K562 (cell line): Measurements from ENCODE around the gene EGFR. TPM values are rescaled to one million over a fixed set of nuclear protein-coding genes. Genes with fewer than 3 reads are reported as not detected.

Experiments
- ATAC-seq: fragments of 200-7000 bp; cut with Tn5 transposase; 3 replicates; pipeline ENCODE4 v1.9.1; 2020; ENCODE audit warnings: moderate library complexity
- BruUV-seq: library from RNA; stranded (reverse); fragments of 400-500 nt; replicated peaks from 2 replicates; lab custom pipeline; 2021; lab: Mats Ljungman, UMichigan
- CTCF ChIA-PET: fragments of 300-600 bp; formaldehyde crosslinking; extraction: SDS; loops from one replicate; lab custom pipeline; 2021; ENCODE audit warnings: low intra/inter-chr PET ratio; lab: Yijun Ruan, JAX
- POLR2A ChIA-PET: fragments of 300-600, 350-650 bp; sonication (Branson Sonifier 250); formaldehyde crosslinking; extraction: SDS; loops from one replicate; lab custom pipeline; 2021; ENCODE audit warnings: antibody characterized with exemption, inconsistent platforms; lab: Yijun Ruan, JAX
- DNase-seq, 4 experiments: peaks; one replicate each; pipeline versions ENCODE4 v3.0.0 to v3.0.0-alpha.2; 2011 to 2018; ENCODE audit warnings: low spot score in 3 of 4, mixed read lengths in 3 of 4; ENCODE audit errors: extremely low read depth in 1 of 4
- FAIRE-seq: peaks from 2 replicates; lab custom pipeline; 2011; peaks lifted over from hg19 to GRCh38; lab: Jason Lieb, UNC
- H2AFZ ChIP-seq: 2 replicates; pipeline ENCODE4 v1.6.0; 2011; ENCODE audit warnings: low read depth, low read length, control low read depth, inconsistent platforms
- H3K27ac ChIP-seq: fragments of 200-600 bp; 3 replicates; pipeline ENCODE4 v1.8.0; 2011; ENCODE audit warnings: low read depth, mild to moderate bottlenecking, control low read depth, inconsistent platforms, low read length, moderate library complexity, mixed read lengths; ENCODE audit errors: extremely low read depth
- H3K27me3 ChIP-seq, 2 experiments: fragments of 300-600 bp in 1 of 2; 2 replicates in 1 of 2; 3 replicates in 1 of 2; pipeline versions ENCODE4 v1.6.0 to v1.8.0; 2011; ENCODE audit warnings: inconsistent platforms in 2 of 2, low read length in 2 of 2, mild to moderate bottlenecking in 1 of 2, mixed read lengths in 1 of 2, moderate library complexity in 1 of 2; ENCODE audit not compliant: control insufficient read depth in 2 of 2, insufficient read depth in 2 of 2
- H3K36me3 ChIP-seq: fragments of 300-600 bp; 3 replicates; pipeline ENCODE4 v1.8.0; 2011; ENCODE audit warnings: mild to moderate bottlenecking, low read length, inconsistent platforms; ENCODE audit not compliant: control insufficient read depth, insufficient read depth
- H3K4me1 ChIP-seq, 2 experiments: fragments of 200-600 bp in 1 of 2; replicated peaks in 1 of 2; 2 replicates in 1 of 2; 3 replicates in 1 of 2; pipeline versions ENCODE4 v1.5.1 to v1.8.0; 2011; ENCODE audit warnings: inconsistent platforms in 2 of 2, low read length in 2 of 2, mild to moderate bottlenecking in 1 of 2, mixed read lengths in 1 of 2, moderate library complexity in 1 of 2; ENCODE audit not compliant: control insufficient read depth in 2 of 2, insufficient read depth in 2 of 2
- H3K4me2 ChIP-seq: 2 replicates; pipeline ENCODE4 v1.6.1; 2011; ENCODE audit warnings: low read length, control low read depth, inconsistent platforms, mixed read lengths; ENCODE audit not compliant: insufficient read depth
- H3K4me3 ChIP-seq: fragments of 200-600 bp; sonication (generic), shearing (Covaris generic); 2 replicates; pipeline ENCODE4 v1.5.1; 2016; ENCODE audit warnings: control low read depth, inconsistent platforms
- H3K79me2 ChIP-seq: fragments of 200-600 bp; 3 replicates; pipeline ENCODE4 v1.8.0; 2011; ENCODE audit warnings: low read length, inconsistent platforms; ENCODE audit not compliant: control insufficient read depth, insufficient read depth
- H3K9ac ChIP-seq, 2 experiments: 2 replicates each; pipeline versions ENCODE4 v1.6.0 to v1.6.1; 2011; ENCODE audit warnings: low read depth in 2 of 2, low read length in 2 of 2, control low read depth in 1 of 2, inconsistent platforms in 1 of 2, mild to moderate bottlenecking in 1 of 2, mixed read lengths in 1 of 2; ENCODE audit not compliant: insufficient read depth in 1 of 2
- H3K9me1 ChIP-seq: one replicate; pipeline ENCODE4 v1.6.0; 2011; ENCODE audit warnings: inconsistent platforms, mild to moderate bottlenecking, low read length, moderate library complexity; ENCODE audit not compliant: control insufficient read depth, insufficient read depth
- H3K9me3 ChIP-seq: replicated peaks from 2 replicates; pipeline ENCODE4 v1.5.1; 2011; ENCODE audit warnings: low read depth, low read length, inconsistent platforms; ENCODE audit not compliant: control insufficient read depth, insufficient read depth
- H4K20me1 ChIP-seq: replicated peaks from 2 replicates; pipeline ENCODE4 v1.6.1; 2011; ENCODE audit warnings: low read length, inconsistent platforms, mixed read lengths; ENCODE audit not compliant: control insufficient read depth, insufficient read depth
- ARHGAP35 ChIP-seq: fragments of 450-650 bp; IDR thresholded peaks from 2 replicates; pipeline ENCODE4 v1.6.1; 2018; ENCODE audit not compliant: partially characterized antibody
- HNRNPLL ChIP-seq: fragments of 200-400 bp; formaldehyde crosslinking; IDR thresholded peaks from 2 replicates; pipeline ENCODE4 v1.6.1; 2017; ENCODE audit warnings: low read length, low read depth, mild to moderate bottlenecking; ENCODE audit not compliant: poor library complexity, severe bottlenecking
- MYNN ChIP-seq, 2 experiments: sonication (generic); formaldehyde crosslinking in 1 of 2; IDR thresholded peaks; 2 replicates each; pipeline versions ENCODE4 v1.5.0 to v1.6.1; 2016 to 2020; ENCODE audit warnings: antibody characterized with exemption in 1 of 2, missing genetic modification reagents in 1 of 2
- PTTG1 ChIP-seq: fragments of 450-650 bp; IDR thresholded peaks from 2 replicates; pipeline ENCODE4 v1.6.1; 2016; ENCODE audit warnings: low read depth, mild to moderate bottlenecking, missing genetic modification characterization, missing compliant biosample characterization
- ZEB2 ChIP-seq: fragments of 450-650 bp; IDR thresholded peaks from 2 replicates; pipeline ENCODE4 v1.6.1; 2016
- WGBS: fragments of 100-300 bp; shearing (Covaris generic); methylation state at CpG from one replicate; pipeline ENCODE4 v1.1.6; 2016; ENCODE audit warnings: low coverage, mixed read lengths; ENCODE audit not compliant: insufficient coverage; ENCODE audit errors: missing lambda C conversion rate; 5-methylcytosine and 5-hydroxymethylcytosine counted together
- in situ Hi-C: fragments of 300-500 bp; cut with MboI; formaldehyde crosslinking; loops from 4 replicates; pipeline ENCODE4 v1.15.0; 2018; ENCODE audit warnings: inconsistent platforms, mixed read lengths
- intact Hi-C: fragments of 100-400 bp; cut with micrococcal nuclease; formaldehyde crosslinking; loops from 2 replicates; pipeline ENCODE4 v1.14.2; 2022
- polyA plus RNA-seq, 8 experiments: library from polyadenylated mRNA; depleted of rRNA in 4 of 8; stranded (reverse) in 5 of 8; unstranded in 3 of 8; fragments of >200 nt; fragmentation: Nextera tagmentation in 2 of 8; fragmentation: Illumina TruSeq in 1 of 8; extraction: Ambion mirVana in 2 of 8; extraction: Trizol in 1 of 8; gene quantifications; 2 replicates each; pipeline versions ENCODE4 v1.2.1 to v1.2.3, GENCODE V29; 2011 to 2014; ENCODE audit warnings: inconsistent platforms in 1 of 8, missing spikeins in 1 of 8
- total RNA-seq, 7 experiments: library from RNA; depleted of rRNA in 6 of 7; stranded (reverse); fragments of >200 nt in 6 of 7; fragmentation: Illumina TruSeq in 2 of 7; extraction: Trizol in 2 of 7; gene quantifications; 2 replicates each; pipeline versions ENCODE4 v1.2.1 to v1.2.3, GENCODE V29; 2011 to 2021; ENCODE audit warnings: low replicate concordance in 1 of 7
- TF ChIP-seq, protein P1 (sequence below), 2 experiments: fragments of 450-650 bp in 1 of 2; sonication (generic) in 1 of 2; formaldehyde crosslinking; conservative IDR thresholded peaks; 2 replicates each; pipeline versions ENCODE4 v1.4.0 to v1.8.1; 2020 to 2022; ENCODE audit warnings: mild to moderate bottlenecking in 1 of 2, missing genetic modification reagents in 1 of 2

The EGFR gene
- total and polyA plus RNA-seq, 9 of the 15 experiments (the other 6 are each of a cell fraction or from before 2014, with no cell fraction given): 0.13 TPM; not detected in 8

DNA sequence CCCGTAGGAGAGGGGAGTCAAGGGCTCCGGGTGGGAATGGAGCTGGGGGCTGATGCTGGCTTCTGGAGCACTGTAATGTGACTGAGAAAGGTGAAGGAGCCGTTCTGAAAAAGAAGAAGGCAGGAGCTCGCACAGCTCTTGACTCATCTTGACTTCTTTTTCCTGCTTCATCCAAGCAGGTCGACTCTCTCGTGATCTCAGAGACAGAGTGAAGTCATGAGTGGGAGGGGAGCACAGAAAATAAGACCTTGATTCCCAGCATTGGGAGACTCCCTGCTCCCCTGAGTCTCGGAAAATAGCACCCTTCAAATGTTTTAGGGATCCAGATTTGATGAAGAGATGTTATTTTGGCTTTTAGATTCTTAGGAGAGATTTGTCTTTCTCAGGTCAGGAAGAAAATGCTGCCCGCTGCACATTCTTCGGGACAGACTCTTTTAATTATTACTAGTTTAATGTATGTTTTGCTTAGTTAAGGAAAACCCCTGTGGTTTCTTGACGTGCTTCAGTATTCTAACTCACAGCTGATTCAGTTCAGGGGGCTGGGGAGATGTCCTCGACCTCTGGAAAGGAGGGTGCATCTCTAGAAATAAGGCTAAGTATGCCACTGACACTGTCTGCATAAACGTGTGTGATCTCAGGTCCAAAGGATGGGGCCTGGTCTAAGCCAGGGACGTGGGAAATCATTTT lies 34.1 kb downstream of the EGFR start:
- Histone ChIP-seq H3K4me3 (no peak overlapping the region), H3K9me3 (no peaks in the 10 kb centered on the region), H3K36me3 (no peaks in the 10 kb centered on the region), H3K79me2 (no peaks in the 10 kb centered on the region), H2AFZ (no peak overlapping the region), H3K9me1 (no peaks in the 10 kb centered on the region), H3K4me2 (no peak overlapping the region), H3K4me1 (no peaks in the 10 kb centered on the region), H4K20me1 (peaks cover 3% of the 10 kb centered on the region; the same call in 1 of the 2 replicates), H3K27me3 (peaks cover 13 to 43% of the 10 kb centered on the region in 2 experiments; a peak in 3 of 5 replicates), H3K9ac (no peak overlapping the region), H3K27ac (no peak overlapping the region)
- TF ChIP-seq ARHGAP35 (no peak), HNRNPLL (no peak), PTTG1 (no peak), ZEB2 (no peak), MYNN (IDR thresholded peaks at IDR 0.05) (no peak), MYNN (CRISPR knock-in tag; IDR thresholded peaks at IDR 0.05) (no peak)
- TF ChIP-seq, protein P1, sequence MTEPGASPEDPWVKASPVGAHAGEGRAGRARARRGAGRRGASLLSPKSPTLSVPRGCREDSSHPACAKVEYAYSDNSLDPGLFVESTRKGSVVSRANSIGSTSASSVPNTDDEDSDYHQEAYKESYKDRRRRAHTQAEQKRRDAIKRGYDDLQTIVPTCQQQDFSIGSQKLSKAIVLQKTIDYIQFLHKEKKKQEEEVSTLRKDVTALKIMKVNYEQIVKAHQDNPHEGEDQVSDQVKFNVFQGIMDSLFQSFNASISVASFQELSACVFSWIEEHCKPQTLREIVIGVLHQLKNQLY (CRISPR knock-in tag; conservative IDR thresholded peaks at IDR 0.05): no peak
- ATAC-seq (no peak), DNase-seq (no peak), FAIRE-seq (no peak)
- in situ Hi-C loops (no loop called here), intact Hi-C loops (loop anchor here (10.0 kb wide), 1 partner anchor 202 kb away; no protein-coding TSS in a partner anchor)
- BruUV-seq: no TSS peak
- ChIA-PET CTCF (no interaction called here), POLR2A (no interaction called here)
- WGBS: under 1% methylated on average over 11 of the region's 13 CpGs
